ENCODE results near the gene CEL. TPM values are rescaled to one million over a fixed set of nuclear protein-coding genes. Genes with fewer than 3 reads are reported as not detected.
"Not testable (repeated sequence)": the region's sequence is repeated elsewhere in the genome, so short reads cannot be mapped to it uniquely, and the experiment has no call there.

The CEL gene
- total RNA-seq, 1 donor from 2014 or later: 3.4 TPM

DNA sequence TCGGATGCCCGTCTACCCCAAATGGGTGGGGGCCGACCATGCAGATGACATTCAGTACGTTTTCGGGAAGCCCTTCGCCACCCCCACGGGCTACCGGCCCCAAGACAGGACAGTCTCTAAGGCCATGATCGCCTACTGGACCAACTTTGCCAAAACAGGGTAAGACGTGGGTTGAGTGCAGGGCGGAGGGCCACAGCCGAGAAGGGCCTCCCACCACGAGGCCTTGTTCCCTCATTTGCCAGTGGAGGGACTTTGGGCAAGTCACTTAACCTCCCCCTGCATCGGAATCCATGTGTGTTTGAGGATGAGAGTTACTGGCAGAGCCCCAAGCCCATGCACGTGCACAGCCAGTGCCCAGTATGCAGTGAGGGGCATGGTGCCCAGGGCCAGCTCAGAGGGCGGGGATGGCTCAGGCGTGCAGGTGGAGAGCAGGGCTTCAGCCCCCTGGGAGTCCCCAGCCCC, 8.8 kb downstream of the CEL start:
- H3K9ac ChIP-seq (ENCODE audit: low read length); H3K79me2 ChIP-seq (ENCODE audit: insufficient read depth, low read length); H3K4me3 ChIP-seq (ENCODE audit: insufficient read depth, low read depth, low read length); H3K4me2 ChIP-seq (ENCODE audit: low read length); H4K20me1 ChIP-seq (ENCODE audit: insufficient read depth, low read length); FAIRE-seq; H3K27ac ChIP-seq (ENCODE audit: low read depth, low read length); H3K27me3 Mint-ChIP-seq (ENCODE audit: low read depth, unreplicated experiment); H3K36me3 Mint-ChIP-seq (ENCODE audit: low read depth, unreplicated experiment); H3K4me3 Mint-ChIP-seq (ENCODE audit: unreplicated experiment); H3K4me1 ChIP-seq (ENCODE audit: insufficient read depth, low read length); H3K27ac Mint-ChIP-seq (ENCODE audit: unreplicated experiment); DNase-seq (ENCODE audit: low read depth); H3K9me3 ChIP-seq (ENCODE audit: insufficient read depth, low read depth, low read length); H3K27me3 ChIP-seq (ENCODE audit: insufficient read depth, low read length); H2AFZ ChIP-seq (ENCODE audit: low read depth, low read length); H3K9me3 Mint-ChIP-seq (ENCODE audit: unreplicated experiment); H3K36me3 ChIP-seq (ENCODE audit: insufficient read depth, low read length): not testable (repeated sequence)
- peaks cover 12% of the 10 kb centered on the region for H3K4me1 Mint-ChIP-seq (ENCODE audit: low read depth, unreplicated experiment)

GRCh38 chr9:133070985-133071384, 9.2 kb downstream of the CEL start:
- DNase-seq (ENCODE audit: low read depth); H2AFZ ChIP-seq (ENCODE audit: low read depth, low read length); H3K9me3 ChIP-seq (ENCODE audit: insufficient read depth, low read depth, low read length); H3K27ac Mint-ChIP-seq (ENCODE audit: unreplicated experiment); H3K4me2 ChIP-seq (ENCODE audit: low read length); H3K79me2 ChIP-seq (ENCODE audit: insufficient read depth, low read length); FAIRE-seq; H3K27me3 Mint-ChIP-seq (ENCODE audit: low read depth, unreplicated experiment); H3K27ac ChIP-seq (ENCODE audit: low read depth, low read length); H3K4me3 ChIP-seq (ENCODE audit: insufficient read depth, low read depth, low read length); H3K9me3 Mint-ChIP-seq (ENCODE audit: unreplicated experiment); H3K9ac ChIP-seq (ENCODE audit: low read length); H4K20me1 ChIP-seq (ENCODE audit: insufficient read depth, low read length); H3K4me3 Mint-ChIP-seq (ENCODE audit: unreplicated experiment); H3K36me3 ChIP-seq (ENCODE audit: insufficient read depth, low read length); H3K36me3 Mint-ChIP-seq (ENCODE audit: low read depth, unreplicated experiment); H3K4me1 ChIP-seq (ENCODE audit: insufficient read depth, low read length); H3K27me3 ChIP-seq (ENCODE audit: insufficient read depth, low read length): not testable (repeated sequence)
- H3K4me1 Mint-ChIP-seq (ENCODE audit: low read depth, unreplicated experiment): peaks cover 17% of the 10 kb centered on the region

DNA sequence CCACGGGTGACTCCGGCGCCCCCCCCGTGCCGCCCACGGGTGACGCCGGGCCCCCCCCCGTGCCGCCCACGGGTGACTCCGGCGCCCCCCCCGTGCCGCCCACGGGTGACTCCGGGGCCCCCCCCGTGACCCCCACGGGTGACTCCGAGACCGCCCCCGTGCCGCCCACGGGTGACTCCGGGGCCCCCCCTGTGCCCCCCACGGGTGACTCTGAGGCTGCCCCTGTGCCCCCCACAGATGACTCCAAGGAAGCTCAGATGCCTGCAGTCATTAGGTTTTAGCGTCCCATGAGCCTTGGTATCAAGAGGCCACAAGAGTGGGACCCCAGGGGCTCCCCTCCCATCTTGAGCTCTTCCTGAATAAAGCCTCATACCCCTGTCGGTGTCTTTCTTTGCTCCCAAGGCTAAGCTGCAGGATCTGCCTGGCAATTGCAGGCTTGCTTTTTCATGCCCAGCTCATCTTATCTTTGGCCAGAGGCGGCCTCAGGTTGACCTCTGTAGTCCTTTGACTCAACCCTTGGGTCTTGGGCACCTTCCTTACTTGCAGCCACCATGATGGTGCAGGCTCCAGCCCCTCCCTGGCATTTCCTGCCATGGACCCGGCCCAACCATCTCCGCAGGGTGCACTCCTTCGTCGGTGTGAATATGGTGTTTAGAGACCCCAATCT, 9.8 kb downstream of the CEL start:
- Histone ChIP-seq H3K27me3 (ENCODE audit: insufficient read depth, low read length) (peaks cover 5% of the 10 kb centered on the region), H4K20me1 (ENCODE audit: insufficient read depth, low read length) (peaks cover 3% of the 10 kb centered on the region), H3K4me1 (ENCODE audit: insufficient read depth, low read length) (peaks cover 12% of the 10 kb centered on the region), H3K4me3 (ENCODE audit: insufficient read depth, low read depth, low read length) (no peak overlapping the region), H3K9me3 (ENCODE audit: insufficient read depth, low read depth, low read length) (no peaks in the 10 kb centered on the region), H2AFZ (ENCODE audit: low read depth, low read length) (no peak overlapping the region), H3K36me3 (ENCODE audit: insufficient read depth, low read length) (no peaks in the 10 kb centered on the region), H3K79me2 (ENCODE audit: insufficient read depth, low read length) (no peaks in the 10 kb centered on the region), H3K4me2 (ENCODE audit: low read length) (no peak overlapping the region), H3K9ac (ENCODE audit: low read length) (no peak overlapping the region), H3K27ac (ENCODE audit: low read depth, low read length) (no peak overlapping the region)
- DNase-seq (ENCODE audit: low read depth) (no peak), FAIRE-seq (no peak)
- peaks cover 23% of the 10 kb centered on the region for H3K4me1 Mint-ChIP-seq (ENCODE audit: low read depth, unreplicated experiment)
- H3K27me3 Mint-ChIP-seq (ENCODE audit: low read depth, unreplicated experiment): no peaks in the 10 kb centered on the region
- no peaks in the 10 kb centered on the region for H3K9me3 Mint-ChIP-seq (ENCODE audit: unreplicated experiment)
- TF ChIP-seq, protein P1, sequence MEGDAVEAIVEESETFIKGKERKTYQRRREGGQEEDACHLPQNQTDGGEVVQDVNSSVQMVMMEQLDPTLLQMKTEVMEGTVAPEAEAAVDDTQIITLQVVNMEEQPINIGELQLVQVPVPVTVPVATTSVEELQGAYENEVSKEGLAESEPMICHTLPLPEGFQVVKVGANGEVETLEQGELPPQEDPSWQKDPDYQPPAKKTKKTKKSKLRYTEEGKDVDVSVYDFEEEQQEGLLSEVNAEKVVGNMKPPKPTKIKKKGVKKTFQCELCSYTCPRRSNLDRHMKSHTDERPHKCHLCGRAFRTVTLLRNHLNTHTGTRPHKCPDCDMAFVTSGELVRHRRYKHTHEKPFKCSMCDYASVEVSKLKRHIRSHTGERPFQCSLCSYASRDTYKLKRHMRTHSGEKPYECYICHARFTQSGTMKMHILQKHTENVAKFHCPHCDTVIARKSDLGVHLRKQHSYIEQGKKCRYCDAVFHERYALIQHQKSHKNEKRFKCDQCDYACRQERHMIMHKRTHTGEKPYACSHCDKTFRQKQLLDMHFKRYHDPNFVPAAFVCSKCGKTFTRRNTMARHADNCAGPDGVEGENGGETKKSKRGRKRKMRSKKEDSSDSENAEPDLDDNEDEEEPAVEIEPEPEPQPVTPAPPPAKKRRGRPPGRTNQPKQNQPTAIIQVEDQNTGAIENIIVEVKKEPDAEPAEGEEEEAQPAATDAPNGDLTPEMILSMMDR (IDR thresholded peaks at IDR 0.05; ENCODE audit: insufficient read depth, low read depth, low read length): no peak
- no peak for TF ChIP-seq EZH2 (IDR thresholded peaks at IDR 0.05; ENCODE audit: insufficient read depth, low read length)
- no peak overlapping the region for H3K4me3 Mint-ChIP-seq (ENCODE audit: unreplicated experiment)
- peaks cover 10% of the 10 kb centered on the region for H3K36me3 Mint-ChIP-seq (ENCODE audit: low read depth, unreplicated experiment)
- H3K27ac Mint-ChIP-seq (ENCODE audit: unreplicated experiment): no peak overlapping the region

DNA sequence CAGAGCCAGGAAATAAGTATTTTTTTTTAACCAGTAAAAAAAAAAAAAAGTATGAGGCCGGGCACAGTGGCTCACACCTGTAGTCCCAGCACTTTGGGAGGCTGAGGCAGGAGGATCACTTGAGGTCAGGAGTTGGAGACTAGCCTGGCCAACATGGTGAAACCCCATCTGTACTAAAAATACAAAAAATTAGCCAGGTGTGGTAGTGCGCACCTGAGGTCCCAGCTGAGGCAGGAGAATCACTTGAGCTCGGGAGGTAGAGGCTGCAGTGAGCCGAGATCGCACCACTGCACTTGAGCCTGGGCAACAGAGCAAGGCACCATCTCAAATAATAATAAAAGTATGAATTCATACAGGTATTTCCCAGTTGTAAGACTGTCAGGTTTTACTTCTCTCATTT, 10.4 kb downstream of the CEL start:
- H3K27me3 ChIP-seq (ENCODE audit: insufficient read depth, low read length); H3K27ac Mint-ChIP-seq (ENCODE audit: unreplicated experiment); H3K4me2 ChIP-seq (ENCODE audit: low read length); H3K36me3 ChIP-seq (ENCODE audit: insufficient read depth, low read length); H3K36me3 Mint-ChIP-seq (ENCODE audit: low read depth, unreplicated experiment); H4K20me1 ChIP-seq (ENCODE audit: insufficient read depth, low read length); H3K9me3 ChIP-seq (ENCODE audit: insufficient read depth, low read depth, low read length); H3K9me3 Mint-ChIP-seq (ENCODE audit: unreplicated experiment); H3K9ac ChIP-seq (ENCODE audit: low read length); H3K4me3 ChIP-seq (ENCODE audit: insufficient read depth, low read depth, low read length); H3K4me3 Mint-ChIP-seq (ENCODE audit: unreplicated experiment); DNase-seq (ENCODE audit: low read depth); H3K27me3 Mint-ChIP-seq (ENCODE audit: low read depth, unreplicated experiment); FAIRE-seq; H3K27ac ChIP-seq (ENCODE audit: low read depth, low read length); H2AFZ ChIP-seq (ENCODE audit: low read depth, low read length); H3K79me2 ChIP-seq (ENCODE audit: insufficient read depth, low read length): not testable (repeated sequence)
- H3K4me1 ChIP-seq (ENCODE audit: insufficient read depth, low read length): peaks cover 16% of the 10 kb centered on the region
- peaks cover 29% of the 10 kb centered on the region for H3K4me1 Mint-ChIP-seq (ENCODE audit: low read depth, unreplicated experiment)
